GM13976 (cell line): ENCODE results near the gene WBP1L.
"Not testable (repeated sequence)": the region's sequence is repeated elsewhere in the genome, so short reads cannot be mapped to it uniquely, and the experiment has no call there.

ENCODE experiments used
- DNase-seq: peaks from one replicate; pipeline ENCODE4 v3.0.0; 2012; ENCODE audit warnings: low spot score
- in situ Hi-C: fragments of 300-500 bp; cut with MboI; formaldehyde crosslinking; loops from one replicate; pipeline ENCODE4 v1.12.0; 2022; ENCODE audit warnings: low sequenced_read_pairs, mixed read lengths, inconsistent platforms; ENCODE audit not compliant: unreplicated experiment
- TF ChIP-seq, protein P1 (sequence below): IDR thresholded peaks from 2 replicates; pipeline ENCODE4 v1.5.1; 2012; ENCODE audit warnings: borderline replicate concordance, mild to moderate bottlenecking; ENCODE audit not compliant: insufficient read depth; ENCODE audit errors: extremely low read depth, missing control alignments, control extremely low read depth

WBP1L gene

DNA sequence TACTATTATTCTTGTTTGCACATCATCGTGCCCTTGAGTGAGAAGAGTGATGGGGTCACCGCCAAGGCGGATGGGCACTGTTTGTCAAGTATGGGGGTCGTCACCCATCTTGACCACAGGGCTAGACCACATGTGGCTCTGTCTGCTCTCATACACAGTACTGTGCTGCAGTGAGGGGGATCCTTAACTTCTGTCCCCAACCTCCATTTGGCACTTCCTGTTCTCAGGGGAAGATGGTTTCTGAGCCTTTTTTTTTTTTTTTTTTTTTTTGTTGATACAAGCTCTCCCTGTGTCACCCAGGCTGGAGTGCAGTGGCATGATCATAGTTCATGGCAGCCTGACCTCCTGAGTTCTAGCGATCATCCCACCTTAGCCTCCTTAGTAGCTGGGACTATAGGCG lies 13.6 kb downstream of the WBP1L start:
- in situ Hi-C loops = no loop called here
- TF ChIP-seq, protein P1, sequence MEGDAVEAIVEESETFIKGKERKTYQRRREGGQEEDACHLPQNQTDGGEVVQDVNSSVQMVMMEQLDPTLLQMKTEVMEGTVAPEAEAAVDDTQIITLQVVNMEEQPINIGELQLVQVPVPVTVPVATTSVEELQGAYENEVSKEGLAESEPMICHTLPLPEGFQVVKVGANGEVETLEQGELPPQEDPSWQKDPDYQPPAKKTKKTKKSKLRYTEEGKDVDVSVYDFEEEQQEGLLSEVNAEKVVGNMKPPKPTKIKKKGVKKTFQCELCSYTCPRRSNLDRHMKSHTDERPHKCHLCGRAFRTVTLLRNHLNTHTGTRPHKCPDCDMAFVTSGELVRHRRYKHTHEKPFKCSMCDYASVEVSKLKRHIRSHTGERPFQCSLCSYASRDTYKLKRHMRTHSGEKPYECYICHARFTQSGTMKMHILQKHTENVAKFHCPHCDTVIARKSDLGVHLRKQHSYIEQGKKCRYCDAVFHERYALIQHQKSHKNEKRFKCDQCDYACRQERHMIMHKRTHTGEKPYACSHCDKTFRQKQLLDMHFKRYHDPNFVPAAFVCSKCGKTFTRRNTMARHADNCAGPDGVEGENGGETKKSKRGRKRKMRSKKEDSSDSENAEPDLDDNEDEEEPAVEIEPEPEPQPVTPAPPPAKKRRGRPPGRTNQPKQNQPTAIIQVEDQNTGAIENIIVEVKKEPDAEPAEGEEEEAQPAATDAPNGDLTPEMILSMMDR = no peak
- no peak for DNase-seq

DNA sequence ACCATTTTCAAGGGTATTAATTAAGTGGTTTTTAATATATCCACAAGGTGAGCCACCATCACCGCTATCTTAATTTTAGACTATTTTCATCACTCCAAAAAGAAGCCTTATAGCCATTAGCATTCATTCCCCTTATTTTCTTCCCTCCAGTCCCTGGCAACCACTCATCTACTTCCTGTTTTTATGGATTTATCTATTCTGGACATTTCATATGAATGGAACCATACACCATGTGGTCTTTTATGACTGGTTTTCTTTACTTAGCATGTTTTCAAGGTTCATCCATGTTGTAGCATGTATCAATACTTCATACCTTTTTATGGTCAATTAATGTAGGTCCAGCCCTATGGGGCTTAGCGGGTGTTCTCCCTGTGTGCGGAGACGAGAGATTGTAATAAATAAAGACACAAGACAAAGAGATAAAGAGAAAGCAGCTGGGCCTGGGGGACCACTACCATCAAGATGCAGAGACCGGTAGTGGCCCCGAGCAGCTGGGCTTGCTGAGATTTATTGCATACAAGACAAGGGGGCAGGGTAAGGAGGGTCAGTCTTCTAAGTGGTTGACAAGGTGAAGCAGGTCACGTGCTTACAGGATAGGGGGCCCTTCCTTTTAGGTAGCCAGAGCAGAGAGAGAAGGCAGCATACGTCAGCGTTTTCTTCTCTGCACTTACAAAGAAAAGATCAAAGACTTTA lies 14.6 kb downstream of the WBP1L start:
- no peak for DNase-seq
- in situ Hi-C loops = no loop called here
- TF ChIP-seq, protein P1 = no peak

DNA sequence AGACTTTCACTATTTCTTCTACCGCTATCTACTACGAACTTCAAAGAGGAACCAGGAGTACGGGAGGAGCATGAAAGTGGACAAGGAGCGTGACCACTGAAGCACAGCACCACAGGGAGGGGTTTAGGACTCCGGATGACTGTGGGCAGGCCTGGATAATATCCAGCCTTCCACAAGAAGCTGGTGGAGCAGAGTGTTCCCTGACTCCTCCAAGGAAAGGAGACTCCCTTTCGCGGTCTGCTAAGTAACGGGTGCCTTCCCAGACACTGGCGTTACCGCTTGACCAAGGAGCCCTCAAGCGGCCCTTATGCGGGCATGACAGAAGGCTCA lies 15.2 kb downstream of the WBP1L start:
- DNase-seq, in situ Hi-C loops: not testable (repeated sequence)

DNA sequence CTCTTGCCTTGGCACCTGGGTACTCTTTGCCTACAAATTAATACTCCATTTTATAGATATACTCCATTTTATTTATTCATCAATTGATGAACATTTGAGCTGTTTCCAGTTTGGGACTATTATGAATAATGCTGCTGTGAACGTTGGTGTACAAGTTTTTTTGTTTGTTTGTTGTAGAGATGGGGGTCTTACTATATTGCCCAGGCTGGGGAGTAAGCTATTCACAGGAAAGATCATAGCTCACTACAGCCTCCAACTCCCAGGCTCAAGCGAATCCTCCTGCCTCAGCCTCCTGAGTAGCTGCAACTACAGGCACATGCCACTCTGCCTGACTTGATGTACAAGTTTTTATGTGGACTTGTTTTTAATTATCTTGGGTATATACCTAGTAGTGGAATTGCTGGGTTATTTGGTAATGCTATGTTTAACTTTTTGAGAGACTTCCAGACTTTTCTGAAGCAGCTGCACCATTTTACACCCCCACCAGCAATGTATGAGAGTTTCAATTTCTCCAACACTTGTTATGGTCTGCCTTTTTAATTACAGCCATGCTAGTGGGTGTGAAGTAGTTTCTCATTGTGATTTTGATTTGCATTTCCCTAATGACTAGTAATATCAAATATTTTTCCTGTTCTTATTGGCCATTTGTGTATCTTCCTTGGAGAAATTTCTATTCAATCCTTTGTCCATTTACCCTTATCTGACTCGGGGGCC lies 15.9 kb downstream of the WBP1L start:
- in situ Hi-C loops = no loop called here
- DNase-seq = no peak
- TF ChIP-seq, protein P1 = no peak

DNA sequence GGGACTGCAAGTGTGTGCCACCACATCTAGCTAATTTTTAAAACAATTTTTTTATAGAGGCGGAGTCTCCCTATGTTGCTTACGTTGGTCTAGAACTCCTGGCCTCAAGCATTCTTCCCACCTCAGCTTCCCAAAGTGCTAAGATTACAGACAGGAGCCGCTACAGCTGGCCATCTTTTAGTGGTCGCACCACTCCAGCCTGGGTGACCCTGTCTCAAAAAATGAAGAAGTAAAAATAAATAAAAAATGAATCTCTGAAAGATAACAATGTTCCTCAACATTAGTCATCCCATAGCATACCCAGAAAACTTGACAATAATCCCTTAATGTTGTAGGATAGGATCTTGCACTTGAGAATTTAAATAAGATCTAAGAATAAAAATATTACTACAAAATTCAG lies 18.2 kb downstream of the WBP1L start:
- in situ Hi-C loops = no loop called here

DNA sequence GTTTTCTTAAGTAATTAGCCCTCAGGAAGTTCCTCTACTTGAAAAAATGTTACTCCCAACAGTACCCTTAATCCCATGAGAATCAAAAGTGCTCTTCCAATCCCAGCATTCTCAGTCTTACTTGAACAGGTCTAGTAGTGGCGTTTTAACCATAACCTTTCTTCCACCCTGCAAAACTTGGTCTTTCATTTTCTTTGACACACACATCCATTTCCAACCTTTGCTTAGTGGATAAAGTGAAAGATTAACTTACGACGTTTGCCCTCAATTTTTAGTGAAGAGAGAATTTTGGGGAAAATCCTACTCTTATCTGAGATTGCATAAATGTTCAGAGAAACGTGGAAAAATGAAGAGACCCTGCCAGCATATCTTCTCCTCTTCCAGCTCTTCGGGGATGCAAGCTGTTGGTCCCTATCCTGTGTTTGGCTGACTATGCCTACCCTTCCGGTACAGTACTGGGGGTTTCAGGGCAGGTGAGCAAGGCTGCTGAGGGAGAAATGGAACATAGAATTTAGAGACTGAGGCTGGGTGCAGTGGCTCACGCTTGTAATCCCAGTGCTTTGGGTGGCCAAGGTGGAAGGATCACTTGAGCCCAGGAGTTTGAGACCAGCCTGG lies 18.8 kb downstream of the WBP1L start:
- no peak for DNase-seq
- TF ChIP-seq, protein P1 = no peak
- in situ Hi-C loops = no loop called here

More for the DNA sequence above, 18.2 kb downstream of the WBP1L start:
- TF ChIP-seq, protein P1 = no peak
- no peak for DNase-seq

DNA sequence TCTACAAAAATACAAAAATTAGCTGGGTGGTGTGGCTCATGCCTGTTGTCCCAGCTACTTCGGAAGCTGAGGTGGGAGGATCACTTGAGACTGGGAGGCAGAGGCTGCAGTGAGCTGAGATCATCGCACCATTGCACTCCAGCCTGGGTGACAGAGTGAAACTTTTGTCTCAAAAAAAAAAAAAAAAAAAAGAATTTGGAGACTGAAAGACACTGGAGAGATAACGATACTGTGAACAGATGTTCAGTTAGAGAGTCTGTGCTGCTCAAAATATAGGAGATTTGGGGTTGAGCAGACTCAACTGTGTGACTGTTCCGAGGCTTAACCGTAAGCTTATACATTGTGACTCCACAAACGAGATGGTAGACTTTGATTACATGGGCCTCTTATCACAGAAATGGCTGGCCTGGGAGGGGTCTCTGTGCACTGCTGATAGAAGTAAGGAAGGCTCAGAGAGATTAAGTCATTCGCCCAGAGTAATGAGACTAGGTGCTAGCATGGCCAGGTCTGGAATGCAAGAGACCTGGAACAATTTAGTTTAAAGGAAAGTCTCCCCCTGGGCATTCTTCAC lies 19.4 kb downstream of the WBP1L start:
- DNase-seq = no peak
- TF ChIP-seq, protein P1 = no peak
- in situ Hi-C loops = no loop called here
